Measurements from ENCODE around the gene LMO7.

The LMO7 gene

GRCh38 chr13:75860935-75861334, 224.8 kb downstream of the LMO7 start:
- no peak for DNase-seq

GRCh38 chr13:75861786-75862185, 225.7 kb downstream of the LMO7 start:
- DNase-seq: no peak

GRCh38 chr13:75864718-75865117, 228.6 kb downstream of the LMO7 start:
- DNase-seq: no peak

GRCh38 chr13:75867379-75868117, 231.4 kb downstream of the LMO7 start:
- DNase-seq: no peak

- DNase-seq: peak; percentile 17
Measured at GRCh38 chr13:75869981-75870380, 233.9 kb downstream of the LMO7 start.

GRCh38 chr13:75870397-75870903, 234.3 kb downstream of the LMO7 start:
- DNase-seq: peak; percentile 5

- no peak for DNase-seq
Measured at GRCh38 chr13:75871059-75871458, 234.9 kb downstream of the LMO7 start.

- no peak for DNase-seq
Measured at GRCh38 chr13:75872980-75873379, 236.8 kb downstream of the LMO7 start.

- DNase-seq: no peak
Measured at GRCh38 chr13:75873494-75873893, 237.4 kb downstream of the LMO7 start.

- DNase-seq: no peak
Measured at GRCh38 chr13:75875450-75875849, 239.3 kb downstream of the LMO7 start.

GRCh38 chr13:75876142-75877050, 240.3 kb downstream of the LMO7 start:
- DNase-seq: peak; percentile 57

- no peak for DNase-seq
Measured at GRCh38 chr13:75877071-75877470, 240.9 kb downstream of the LMO7 start.

- DNase-seq: no peak
Measured at GRCh38 chr13:75879656-75880055, 243.5 kb downstream of the LMO7 start.

GRCh38 chr13:75881109-75881775, 245.1 kb downstream of the LMO7 start:
- no peak for DNase-seq

- no peak for DNase-seq
Measured at GRCh38 chr13:75882261-75882660, 246.1 kb downstream of the LMO7 start.

- DNase-seq: no peak
Measured at GRCh38 chr13:75889427-75889826, 253.3 kb downstream of the LMO7 start.

GRCh38 chr13:75895168-75895567, 259.0 kb downstream of the LMO7 start:
- no peak for DNase-seq

- no peak for DNase-seq
Measured at GRCh38 chr13:75896271-75896670, 260.1 kb downstream of the LMO7 start.

- DNase-seq: no peak
Measured at GRCh38 chr13:75897386-75897785, 261.3 kb downstream of the LMO7 start.

GRCh38 chr13:75901501-75901900, 265.4 kb downstream of the LMO7 start:
- no peak for DNase-seq

- DNase-seq: no peak
Measured at GRCh38 chr13:75902166-75903104, 266.3 kb downstream of the LMO7 start.

GRCh38 chr13:75904012-75904411, 267.9 kb downstream of the LMO7 start:
- DNase-seq: no peak
